Endothelial cell of umbilical vein (primary cell): ENCODE measurements around the gene FLVCR2. TPM values are rescaled to one million over a fixed set of nuclear protein-coding genes. Genes with fewer than 3 reads are reported as not detected.

Experiments
- BruUV-seq: library from RNA; stranded (reverse); fragments of 400-500 nt; replicated peaks from 2 replicates; lab custom pipeline; 2021; lab: Mats Ljungman, UMichigan
- CTCF ChIA-PET: fragments of 300-600, 350-600 bp; sonication (Branson Sonifier 250); formaldehyde crosslinking; loops from one replicate; lab custom pipeline; 2021; ENCODE audit warnings: antibody characterized with exemption, inconsistent platforms; lab: Charles Lee
- POLR2A ChIA-PET: fragments of 300-600, 350-600 bp; sonication (Branson Sonifier 250); formaldehyde crosslinking; loops from one replicate; lab custom pipeline; 2021; ENCODE audit warnings: antibody characterized with exemption, inconsistent platforms; lab: Charles Lee
- DNase-seq: peaks from one replicate; pipeline ENCODE4 v3.0.0-alpha.2; 2011; ENCODE audit warnings: low read depth, low spot score
- FAIRE-seq: peaks from 2 replicates; lab custom pipeline; 2011; peaks lifted over from hg19 to GRCh38; lab: Jason Lieb, UNC
- H2AFZ ChIP-seq: 2 replicates; pipeline ENCODE4 v1.6.0; 2012; ENCODE audit warnings: low read depth, low read length, control low read depth, inconsistent platforms
- H3K27ac ChIP-seq: 2 replicates; pipeline ENCODE4 v1.5.1; 2011; ENCODE audit warnings: low read depth, mild to moderate bottlenecking, control low read depth, low read length, moderate library complexity; ENCODE audit not compliant: insufficient read depth
- H3K27me3 ChIP-seq, 2 experiments: 2 replicates each; pipeline versions ENCODE4 v1.6.0 to v1.6.1; 2011; ENCODE audit warnings: low read length in 2 of 2, mixed read lengths in 1 of 2; ENCODE audit not compliant: control insufficient read depth in 2 of 2, insufficient read depth in 2 of 2
- H3K36me3 ChIP-seq, 2 experiments: 2 replicates in 1 of 2; 3 replicates in 1 of 2; pipeline ENCODE4 v1.5.1; 2011; ENCODE audit warnings: low read length in 2 of 2, mild to moderate bottlenecking in 1 of 2, moderate library complexity in 1 of 2; ENCODE audit not compliant: control insufficient read depth in 2 of 2, insufficient read depth in 2 of 2; ENCODE audit errors: extremely low read depth in 1 of 2
- H3K4me1 ChIP-seq: 3 replicates; pipeline ENCODE4 v1.5.1; 2011; ENCODE audit warnings: mild to moderate bottlenecking, low read length; ENCODE audit not compliant: control insufficient read depth, insufficient read depth; ENCODE audit errors: extremely low read depth
- H3K4me2 ChIP-seq: 2 replicates; pipeline ENCODE4 v1.6.1; 2011; ENCODE audit warnings: low read length, control low read depth, mixed read lengths; ENCODE audit not compliant: insufficient read depth
- H3K4me3 ChIP-seq, 3 experiments: fragments of 200-600 bp in 1 of 3; sonication (generic), shearing (Covaris generic) in 1 of 3; replicated peaks in 1 of 3; 2 replicates each; pipeline ENCODE4 v1.5.1; 2011 to 2016; ENCODE audit warnings: control low read depth in 3 of 3, low read length in 3 of 3, mild to moderate bottlenecking in 2 of 3, inconsistent platforms in 1 of 3, low read depth in 1 of 3, moderate library complexity in 1 of 3; ENCODE audit not compliant: insufficient read depth in 1 of 3
- H3K79me2 ChIP-seq: 2 replicates; pipeline ENCODE4 v1.6.0; 2012; ENCODE audit warnings: low read length, inconsistent platforms; ENCODE audit not compliant: control insufficient read depth, insufficient read depth
- H3K9ac ChIP-seq: replicated peaks from 2 replicates; pipeline ENCODE3; 2011; ENCODE audit warnings: low read length, control low read depth; ENCODE audit not compliant: insufficient read depth; ENCODE audit errors: extremely low read depth
- H3K9me1 ChIP-seq: replicated peaks from 3 replicates; pipeline ENCODE4 v1.6.0; 2011; ENCODE audit warnings: mild to moderate bottlenecking, low read length; ENCODE audit not compliant: control insufficient read depth, insufficient read depth; ENCODE audit errors: extremely low read depth
- H3K9me3 ChIP-seq: replicated peaks from 2 replicates; pipeline ENCODE4 v1.5.1; 2012; ENCODE audit warnings: low read length, inconsistent platforms; ENCODE audit not compliant: control insufficient read depth, insufficient read depth
- H4K20me1 ChIP-seq: replicated peaks from 2 replicates; pipeline ENCODE3; 2011; ENCODE audit warnings: mild to moderate bottlenecking, low read length; ENCODE audit not compliant: control insufficient read depth, insufficient read depth; ENCODE audit errors: extremely low read depth
- CTCF ChIP-seq, 2 donors: IDR thresholded peaks; 1 replicate in 1 of 2; 2 replicates in 1 of 2; pipeline ENCODE4 v1.5.1; 2011; ENCODE audit warnings: low read length in 2 of 2, mild to moderate bottlenecking in 2 of 2, moderate library complexity in 2 of 2, control low read depth in 1 of 2, inconsistent platforms in 1 of 2, low read depth in 1 of 2; ENCODE audit not compliant: insufficient read depth in 1 of 2; ENCODE audit errors: extremely low read depth in 1 of 2
- EZH2 ChIP-seq: IDR thresholded peaks from 2 replicates; pipeline ENCODE4 v1.6.1; 2012; ENCODE audit warnings: borderline replicate concordance, low read depth, mild to moderate bottlenecking, moderate library complexity, low read length, inconsistent platforms; ENCODE audit not compliant: severe bottlenecking
- FOS ChIP-seq: IDR thresholded peaks from 2 replicates; pipeline ENCODE4 v1.6.1; 2011; ENCODE audit warnings: mild to moderate bottlenecking, low read length, moderate library complexity, borderline replicate concordance; ENCODE audit not compliant: insufficient read depth
- GATA2 ChIP-seq: IDR thresholded peaks from 2 replicates; pipeline ENCODE4 v1.7.0; 2011; ENCODE audit warnings: low read depth, mild to moderate bottlenecking, moderate library complexity, mixed read lengths, low read length; ENCODE audit not compliant: insufficient read length, insufficient read depth
- JUN ChIP-seq: IDR thresholded peaks from 2 replicates; pipeline ENCODE4 v1.6.1; 2011; ENCODE audit warnings: borderline replicate concordance, low read depth; ENCODE audit not compliant: insufficient read length, insufficient read depth
- MAX ChIP-seq: IDR thresholded peaks from 2 replicates; pipeline ENCODE4 v1.6.1; 2011; ENCODE audit not compliant: insufficient read depth, insufficient read length
- MYC ChIP-seq: IDR thresholded peaks from one replicate; pipeline ENCODE4 v1.6.1; 2011; ENCODE audit warnings: mild to moderate bottlenecking, low read depth, low read length
- POLR2A ChIP-seq: IDR thresholded peaks from 2 replicates; pipeline ENCODE4 v1.6.1; 2012; ENCODE audit warnings: low read depth, mild to moderate bottlenecking, control low read depth, low read length
- POLR2AphosphoS5 ChIP-seq: IDR thresholded peaks from 2 replicates; pipeline ENCODE4 v1.6.1; 2012; ENCODE audit warnings: low read depth, mild to moderate bottlenecking, control low read depth, low read length, moderate library complexity; ENCODE audit not compliant: insufficient read depth
- dilution Hi-C: fragments of 300-500 bp; cut with MboI; formaldehyde crosslinking; loops from one replicate; pipeline ENCODE4 v1.15.0; 2019; ENCODE audit warnings: low sequenced_read_pairs; ENCODE audit not compliant: extremely low pct_ligation_motif_present
- intact Hi-C: fragments of 100-400 bp; cut with micrococcal nuclease; formaldehyde crosslinking; loops from one replicate; pipeline ENCODE4 v1.10.0; 2022
- polyA plus RNA-seq, 4 experiments: library from polyadenylated mRNA; depleted of rRNA in 3 of 4; stranded (reverse) in 3 of 4; unstranded in 1 of 4; fragments of >200 nt; gene quantifications; 2 replicates each; pipeline versions ENCODE4 v1.2.1 to v1.2.3, GENCODE V29; 2011 to 2012; ENCODE audit warnings: missing spikeins in 1 of 4
- total RNA-seq: library from RNA; stranded (reverse); gene quantifications from 2 replicates; pipeline ENCODE4 v1.2.3, GENCODE V29; 2021

Gene FLVCR2
- total and polyA plus RNA-seq, 2 donors (not counting 3 experiments of a cell fraction or from before 2014, with no cell fraction given): 1.4 to 4.9 TPM

DNA sequence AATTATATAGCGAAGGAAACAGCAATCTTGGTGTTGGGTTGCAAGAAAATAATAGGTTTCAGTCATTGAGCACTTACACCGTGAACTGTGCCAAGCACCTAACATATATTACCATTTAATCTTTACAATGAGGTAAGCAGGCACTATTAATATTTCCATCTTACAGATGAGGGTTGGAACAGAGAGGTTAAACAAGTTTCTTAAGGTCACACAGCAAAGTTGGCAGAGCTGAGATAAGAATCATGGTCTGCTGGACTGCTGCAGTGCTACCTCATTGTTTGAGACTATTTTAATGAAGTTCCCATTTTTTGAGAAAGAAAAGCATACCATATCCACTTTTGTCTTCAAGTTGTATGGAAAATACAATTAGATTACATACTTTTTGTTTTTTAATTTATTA is 80.5 kb downstream of the FLVCR2 start:
- Histone ChIP-seq H3K4me3 (no peak overlapping the region), H4K20me1 (no peaks in the 10 kb centered on the region), H3K36me3 (peaks cover 3 to 4% of the 10 kb centered on the region in 2 experiments), H3K4me1 (peaks cover 33% of the 10 kb centered on the region), H3K9me1 (no peaks in the 10 kb centered on the region), H3K27ac (no peak overlapping the region), H3K9ac (no peak overlapping the region), H3K4me2 (no peak overlapping the region), H3K9me3 (no peaks in the 10 kb centered on the region), H3K27me3 (no peaks in the 10 kb centered on the region), H3K79me2 (peaks cover 39% of the 10 kb centered on the region), H2AFZ (no peak overlapping the region)
- intact Hi-C loops: no loop called here
- ChIA-PET CTCF (interaction anchor here (14.6 kb wide), 1 partner anchor 83 kb away, joined by 309 read pairs; the partner anchor contains the start of gene FLVCR2), POLR2A (interaction anchor here (1.0 kb wide), 1 partner anchor 10 kb away, joined by 3 read pairs; no protein-coding TSS in a partner anchor)
- DNase-seq (no peak), FAIRE-seq (no peak)
- dilution Hi-C loops: no loop called here
- TF ChIP-seq CTCF (IDR thresholded peaks at IDR 0.05; ENCODE audit: extremely low read depth in 1 of 2, insufficient read depth in 1 of 2, low read depth in 1 of 2, low read length in 2 of 2) (no peak), FOS (no peak)
- BruUV-seq: no TSS peak

GRCh38 chr14:75660238-75660629 is 81.8 kb downstream of the FLVCR2 start:
- dilution Hi-C loops (no loop called here), intact Hi-C loops (loop anchor here (2.0 to 5.0 kb wide), 2 partner anchors 323 to 492 kb away; partner anchors contain the start of gene GPATCH2L)
- Histone ChIP-seq H4K20me1 (no peaks in the 10 kb centered on the region), H3K4me1 (peaks cover 36% of the 10 kb centered on the region), H3K79me2 (peaks cover 50% of the 10 kb centered on the region), H3K27ac (no peak overlapping the region), H3K4me2 (peak overlapping the region; percentile 86), H3K36me3 (peaks cover 3 to 4% of the 10 kb centered on the region in 2 experiments), H3K9me3 (no peaks in the 10 kb centered on the region), H3K27me3 (no peaks in the 10 kb centered on the region), H3K9me1 (no peaks in the 10 kb centered on the region), H3K9ac (peak overlapping the region; percentile 42), H2AFZ (peak overlapping the region; percentile 85), H3K4me3 (peak overlapping the region; percentile 84 to 99 (median 97))
- no peak for DNase-seq
- no peak for TF ChIP-seq MAX
- no peak for TF ChIP-seq POLR2A
- TF ChIP-seq EZH2: no peak
- no peak for TF ChIP-seq JUN
- no peak for TF ChIP-seq MYC
- no peak for TF ChIP-seq POLR2AphosphoS5
- TF ChIP-seq CTCF (IDR thresholded peaks at IDR 0.05; ENCODE audit: extremely low read depth in 1 of 2, insufficient read depth in 1 of 2, low read depth in 1 of 2, low read length in 2 of 2): no peak
- TF ChIP-seq GATA2: no peak
- no peak for TF ChIP-seq FOS
- BruUV-seq: TSS peak; percentile 21
- CTCF ChIA-PET: interaction anchor here (1.0 to 2.4 kb wide), 4 partner anchors 49 to 322 kb away, joined by 3 to 25 read pairs (median 5); partner anchors contain the start of gene FLVCR2
- no peak for FAIRE-seq
- POLR2A ChIA-PET: interaction anchor here (0.6 kb wide), 1 partner anchor 55 kb away, joined by 4 read pairs; no protein-coding TSS in a partner anchor
